Tibial nerve (tissue), 4 donors: ENCODE measurements around the gene CSNK1E.

Experiments
- CTCF ChIP-seq, 5 experiments: fragments of 200-600 bp in 3 of 5; fragments of 450-650 bp in 2 of 5; sonication (generic) in 3 of 5; IDR thresholded peaks; one replicate each; pipeline ENCODE4 v1.5.1; 2016 to 2019; ENCODE audit warnings: antibody characterized with exemption in 5 of 5, mild to moderate bottlenecking in 3 of 5, moderate library complexity in 2 of 5
- EP300 ChIP-seq, 2 donors: sonication (generic); formaldehyde crosslinking; IDR thresholded peaks; one replicate each; pipeline ENCODE4 v1.6.1; 2017; ENCODE audit warnings: antibody characterized with exemption in 2 of 2, mild to moderate bottlenecking in 1 of 2
- POLR2A ChIP-seq, 2 donors: fragments of 450-650 bp; IDR thresholded peaks; one replicate each; pipeline ENCODE4 v1.6.1; 2017; ENCODE audit warnings: antibody characterized with exemption in 2 of 2, mild to moderate bottlenecking in 2 of 2, moderate library complexity in 2 of 2

- TF ChIP-seq CTCF (IDR thresholded peaks at IDR 0.05) = no peak
- no peak for TF ChIP-seq POLR2A (IDR thresholded peaks at IDR 0.05)
- no peak for TF ChIP-seq EP300 (IDR thresholded peaks at IDR 0.05)
Observed at GRCh38 chr22:38303974-38304373, 13.3 kb downstream of the CSNK1E start.
